ENCODE data around the gene NPIPA3.
"Not testable (repeated sequence)": the region's sequence is repeated elsewhere in the genome, so short reads cannot be mapped to it uniquely, and the experiment has no call there.

The NPIPA3 gene

DNA sequence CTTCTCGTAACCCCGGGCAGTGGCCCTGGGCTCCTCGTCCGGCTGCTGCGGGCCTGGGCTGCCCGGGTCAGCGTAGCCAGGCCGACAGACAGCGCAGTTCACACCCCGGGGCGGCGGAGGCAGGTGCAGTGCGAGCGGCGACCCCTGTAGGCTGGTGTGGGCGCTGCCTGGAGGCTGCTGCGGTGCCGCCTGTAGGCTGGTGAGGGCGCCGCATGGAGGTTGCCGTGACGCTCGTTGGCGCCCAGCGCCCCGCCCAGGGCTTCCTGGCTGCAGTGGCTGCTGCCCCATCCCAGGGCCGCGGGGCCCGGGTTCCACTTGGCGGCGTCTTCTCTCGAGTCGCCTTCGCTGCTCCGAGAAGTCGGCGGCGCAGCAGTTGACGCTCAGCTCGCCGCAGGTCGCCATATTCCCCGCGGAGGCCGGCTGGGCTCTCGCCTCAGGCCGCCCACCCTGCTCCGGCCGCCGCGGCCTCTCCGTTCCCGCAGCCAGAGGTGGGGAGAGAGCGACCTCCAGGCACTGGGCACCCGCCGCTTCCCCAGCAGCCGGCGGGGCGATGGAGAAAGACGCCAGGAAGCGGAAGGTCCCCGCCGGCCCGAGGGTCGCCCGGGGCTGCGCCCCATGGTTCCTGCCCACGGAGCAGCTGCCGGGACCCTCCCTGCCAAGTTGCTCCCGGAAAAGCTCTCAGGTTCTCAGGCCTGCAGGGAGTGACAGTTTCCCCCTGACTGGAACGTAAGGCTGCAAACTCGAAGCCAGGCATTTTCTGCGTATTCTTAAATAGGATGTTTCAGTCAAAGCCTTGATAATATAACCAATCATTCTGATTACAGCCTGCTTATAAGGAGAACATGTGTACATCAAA is at the start of gene NPIPA3:
Gene NPIPA3, plus strand, starts transcription at position 256 of the 856 bp plus-strand sequence. CDS start 5,533 bp downstream, outside the sequence.
- DNase-seq (ENCODE audit: low read depth): not testable (repeated sequence)

DNA sequence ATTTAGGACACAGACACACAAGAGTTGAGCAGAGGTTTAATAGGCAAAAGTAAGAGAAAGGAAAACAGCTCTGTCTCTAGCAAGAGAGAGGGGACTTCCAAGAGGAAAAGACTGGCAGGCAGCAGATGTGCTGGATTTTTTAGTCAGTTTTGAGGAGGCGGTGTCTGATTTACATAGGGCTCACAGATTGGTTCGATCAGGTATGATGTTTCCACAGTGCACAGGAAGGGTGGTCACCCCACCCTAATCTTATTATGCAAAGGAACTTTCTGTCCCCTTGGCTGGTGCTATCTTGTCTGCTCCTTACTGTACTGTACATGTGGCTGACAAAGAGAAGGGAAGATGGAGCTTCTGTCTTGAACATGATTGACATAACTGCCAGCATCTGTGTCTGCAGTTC is 45.1 kb upstream of the NPIPA3 start:
- no peak for DNase-seq (ENCODE audit: low read depth)

DNA sequence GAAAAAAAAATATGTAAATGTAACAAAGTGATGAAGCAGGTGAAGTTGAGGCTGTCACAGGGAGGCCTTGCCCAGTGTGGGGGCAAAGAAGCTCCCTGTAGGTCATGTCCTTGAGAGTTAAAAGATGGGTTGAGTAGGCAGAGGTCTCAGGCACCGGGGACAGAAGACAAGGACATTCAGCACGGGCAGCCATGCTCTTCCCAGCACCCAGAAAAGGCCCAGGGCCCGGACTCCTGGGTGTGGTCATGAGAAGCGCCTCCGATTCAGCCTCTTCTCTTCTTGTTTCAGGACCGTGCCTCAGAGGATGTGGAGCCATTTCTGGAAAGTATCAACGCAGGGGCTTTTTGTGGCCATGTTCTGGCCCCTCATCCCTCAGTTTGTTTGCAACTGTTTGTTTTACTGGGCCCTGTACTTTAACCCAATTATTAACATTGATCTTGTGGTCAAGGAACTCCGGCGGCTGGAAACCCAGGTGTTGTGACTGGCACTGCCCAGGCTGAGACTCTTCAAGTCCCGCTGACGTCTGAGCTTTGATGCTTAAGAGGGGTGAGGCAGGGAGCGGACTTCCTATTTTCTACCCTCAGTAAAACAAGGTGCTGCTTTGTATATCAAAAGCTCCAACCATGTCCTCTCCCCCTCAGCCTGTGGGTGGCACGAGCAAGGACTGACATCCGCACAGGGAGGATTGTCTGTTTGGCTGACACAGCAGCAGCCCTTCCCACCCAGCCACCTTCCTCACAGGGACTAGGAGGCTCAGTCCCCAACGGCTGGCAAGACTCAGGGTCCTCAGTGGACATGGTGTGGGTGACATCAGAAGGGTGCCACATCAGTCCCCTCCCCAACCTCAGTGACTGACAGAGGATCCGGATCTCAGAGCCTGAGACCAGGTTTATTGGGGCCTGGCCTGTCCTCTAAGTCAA is 35.6 kb upstream of the NPIPA3 start:
- no peak for DNase-seq (ENCODE audit: low read depth)

DNA sequence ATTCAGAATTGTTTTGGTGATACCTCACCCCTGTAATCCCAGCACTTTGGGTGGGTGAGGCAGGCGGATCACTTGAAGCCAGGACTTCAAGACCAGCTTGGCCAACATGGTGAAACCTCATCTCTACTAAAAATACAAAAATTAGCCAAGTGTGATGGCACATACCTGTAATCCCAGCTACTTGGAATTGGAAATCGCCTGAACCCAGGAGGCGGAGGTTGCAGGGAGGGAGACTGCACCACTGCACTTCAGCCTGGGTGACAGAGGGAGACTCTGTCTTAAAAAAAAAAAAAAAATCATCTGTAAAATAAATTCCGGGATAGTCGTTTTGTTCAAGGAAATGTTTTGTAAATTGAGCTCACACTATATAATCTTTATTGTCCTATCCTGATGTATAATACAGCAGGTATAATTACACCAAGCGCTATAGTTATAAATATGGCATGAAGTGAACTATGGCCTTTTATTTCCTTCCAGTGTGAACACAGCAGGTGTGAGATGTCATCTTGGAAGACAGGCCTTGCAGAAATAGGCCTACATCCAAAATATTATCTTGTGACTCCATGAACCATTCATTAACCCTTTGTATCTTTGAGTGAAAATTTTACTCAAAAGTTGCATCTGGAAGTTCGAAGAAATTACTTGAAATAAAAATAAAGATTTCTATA is 34.5 kb upstream of the NPIPA3 start:
- DNase-seq (ENCODE audit: low read depth): no peak

DNA sequence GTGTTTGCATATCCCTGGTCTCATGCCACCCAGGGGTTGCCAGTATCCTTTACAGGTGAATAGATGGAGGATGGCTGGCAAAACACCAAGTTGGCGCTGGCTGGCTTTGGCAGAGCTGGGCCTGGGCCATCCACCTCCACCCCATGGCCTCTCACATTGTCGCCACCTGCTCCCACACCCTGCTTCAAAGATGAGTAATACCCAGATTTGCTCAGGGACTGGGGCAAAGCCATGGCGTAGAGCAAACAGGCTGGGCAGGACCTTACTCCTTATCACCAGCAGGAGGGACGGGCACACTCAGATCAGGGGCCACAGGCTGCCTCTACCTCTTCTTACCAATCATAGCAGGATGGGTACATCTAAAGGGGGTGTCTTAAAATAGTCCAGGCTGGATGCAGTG is 33.4 kb upstream of the NPIPA3 start:
- no peak for DNase-seq (ENCODE audit: low read depth)

DNA sequence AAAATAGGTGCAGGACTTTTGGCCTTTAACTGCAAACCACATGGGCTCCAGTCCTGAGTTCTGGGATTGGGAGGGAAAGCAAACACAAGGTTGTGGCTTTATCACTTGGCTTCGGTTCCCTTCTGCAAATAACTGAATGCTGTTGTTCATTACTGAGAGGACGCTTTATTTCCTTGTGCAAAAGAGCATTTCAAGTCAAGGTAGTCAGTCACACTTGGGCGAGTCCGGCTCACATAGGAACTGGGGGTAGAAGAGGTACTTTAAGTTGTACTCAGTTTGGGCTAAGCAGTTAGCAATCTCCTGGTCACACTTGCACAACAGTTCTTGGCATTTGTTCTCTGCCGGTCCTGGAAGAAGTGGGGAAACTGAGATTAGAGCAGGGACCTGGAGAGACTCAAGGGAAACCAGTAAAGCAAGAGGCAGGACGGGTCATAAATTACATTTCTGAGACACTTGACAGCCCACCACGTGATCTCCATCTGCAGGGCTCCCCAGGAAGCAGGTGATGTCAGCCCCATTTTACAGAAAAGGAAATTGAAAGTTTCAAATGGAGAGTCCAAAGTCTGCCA is 30.7 kb upstream of the NPIPA3 start:
- no peak for DNase-seq (ENCODE audit: low read depth)

DNA sequence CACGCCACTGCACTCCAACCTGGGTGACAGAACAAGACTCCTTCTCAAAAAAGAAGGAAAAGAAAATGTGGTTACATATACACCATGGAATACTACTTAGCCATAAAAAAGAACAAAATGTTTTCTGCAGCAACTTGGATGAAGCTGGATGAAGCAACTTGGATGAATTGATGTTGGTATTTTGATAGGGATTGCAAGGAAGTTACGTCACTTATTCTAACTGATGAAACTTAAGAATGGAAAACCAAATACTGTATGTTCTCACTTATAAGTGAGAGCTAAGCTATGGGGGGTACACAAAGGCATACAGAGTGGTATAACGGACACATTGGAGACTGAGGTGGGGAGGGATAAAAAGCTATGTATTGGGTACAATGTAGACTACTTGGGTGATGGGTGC is 26.6 kb upstream of the NPIPA3 start:
- DNase-seq (ENCODE audit: low read depth): no peak

DNA sequence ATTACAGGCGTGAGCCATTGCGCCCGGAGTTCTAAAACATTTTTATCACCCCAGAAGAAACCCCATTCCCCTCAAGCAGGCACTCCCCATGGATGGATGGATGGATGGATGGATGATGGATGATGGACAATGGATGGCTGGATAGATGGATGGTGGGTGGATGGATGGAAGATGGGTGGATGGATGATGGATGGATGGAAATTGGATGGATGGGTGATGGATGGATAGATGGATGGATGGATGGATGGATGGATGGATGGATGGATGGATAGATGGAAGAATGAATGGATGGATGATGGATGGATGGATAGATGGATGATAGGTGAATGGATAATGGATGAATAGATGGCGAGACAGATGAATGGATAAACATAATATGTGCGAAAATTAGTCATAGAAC is 25.6 kb upstream of the NPIPA3 start:
- no peak for DNase-seq (ENCODE audit: low read depth)

DNA sequence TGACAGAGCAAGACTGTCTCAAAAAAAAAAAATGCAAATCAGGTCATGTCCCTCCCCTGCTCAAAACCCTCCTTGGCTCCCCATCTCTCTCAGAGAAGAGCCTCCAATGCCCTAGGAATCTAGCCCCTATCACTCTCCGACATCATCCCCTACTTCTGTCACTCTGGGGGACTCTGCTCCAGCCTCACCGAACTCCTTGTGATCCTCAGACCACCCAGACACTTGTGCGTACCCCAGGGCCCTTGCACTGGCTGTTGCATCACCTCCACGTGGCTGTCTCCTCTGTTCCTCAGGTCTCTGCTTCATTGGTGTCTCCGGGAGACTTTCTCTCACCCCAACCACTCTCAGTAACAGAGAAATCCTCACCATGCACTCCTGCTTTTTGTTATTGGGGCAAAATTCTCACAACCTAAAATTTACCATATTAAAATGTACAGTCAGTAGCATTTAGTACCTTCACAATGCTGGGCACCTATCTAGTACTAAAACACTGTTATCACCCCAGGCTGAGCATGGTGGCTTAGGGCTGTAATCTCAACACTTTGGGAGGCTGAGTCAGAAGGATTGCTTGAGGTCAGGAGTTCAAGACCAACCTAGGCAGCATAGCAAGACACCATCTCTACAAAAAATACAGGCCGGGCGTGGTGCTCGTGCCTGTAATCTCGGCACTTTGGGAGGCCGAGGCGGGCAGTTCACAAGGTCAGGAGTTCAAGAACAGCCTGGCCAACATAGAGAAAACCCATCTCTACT is 24.3 kb upstream of the NPIPA3 start:
- DNase-seq (ENCODE audit: low read depth): no peak

DNA sequence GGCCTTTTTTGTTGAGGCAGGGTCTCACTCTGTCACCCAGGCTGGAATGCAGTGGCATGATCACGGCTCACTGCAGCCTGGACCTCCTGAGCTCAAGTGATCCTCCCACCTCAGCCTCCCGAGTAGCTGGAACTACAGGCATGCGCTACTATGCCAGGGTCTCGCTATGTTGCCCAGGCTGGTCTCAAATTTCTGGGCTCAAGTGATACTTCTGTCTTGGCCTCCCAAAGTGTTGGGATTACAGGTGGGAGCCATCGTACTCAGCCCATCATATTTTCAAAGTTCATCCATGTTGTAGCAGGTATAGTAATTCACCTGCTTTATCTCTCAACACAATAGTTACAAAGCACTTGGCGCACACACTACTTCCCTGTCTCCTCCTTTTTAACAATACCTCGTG is 22.8 kb upstream of the NPIPA3 start:
- not testable (repeated sequence) for DNase-seq (ENCODE audit: low read depth)

DNA sequence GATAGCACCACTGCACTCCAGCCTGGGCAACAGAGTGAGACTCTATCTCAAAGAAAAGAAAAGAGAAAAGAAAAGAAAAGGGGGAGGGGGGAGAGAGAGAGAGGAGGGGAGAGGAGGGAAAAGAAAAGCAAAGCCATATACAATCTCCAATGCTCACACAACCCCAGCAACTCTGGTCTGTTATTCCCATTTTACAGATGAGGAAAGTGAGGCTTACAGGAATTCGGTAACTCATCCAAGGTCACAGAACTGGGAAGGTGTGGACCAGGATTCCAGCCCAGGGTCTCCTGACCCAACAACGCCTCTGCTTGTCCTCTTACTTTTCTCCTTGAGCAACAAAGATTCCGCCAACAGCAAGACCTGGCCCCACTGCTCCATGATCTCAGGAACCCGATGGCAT is 22.1 kb upstream of the NPIPA3 start:
- no peak for DNase-seq (ENCODE audit: low read depth)

DNA sequence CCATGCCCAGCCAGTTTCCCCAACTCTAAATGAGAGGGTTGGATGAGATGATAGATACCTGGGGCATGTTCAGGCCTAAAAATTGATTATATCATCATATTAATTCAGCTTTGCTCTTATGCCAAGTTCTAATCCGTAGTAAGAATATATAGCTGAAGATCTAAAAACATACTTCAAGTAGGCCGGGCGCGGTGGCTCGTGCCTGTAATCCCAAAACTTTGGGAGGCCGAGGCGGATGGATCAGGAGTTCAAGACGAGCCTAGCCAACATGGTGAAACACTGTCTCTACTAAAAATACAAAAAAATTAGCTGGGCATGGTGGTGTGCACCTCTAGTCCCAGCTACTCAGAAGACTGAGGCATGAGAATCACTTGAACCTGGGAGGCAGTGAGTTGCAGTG is 21.1 kb upstream of the NPIPA3 start:
- DNase-seq (ENCODE audit: low read depth): no peak

DNA sequence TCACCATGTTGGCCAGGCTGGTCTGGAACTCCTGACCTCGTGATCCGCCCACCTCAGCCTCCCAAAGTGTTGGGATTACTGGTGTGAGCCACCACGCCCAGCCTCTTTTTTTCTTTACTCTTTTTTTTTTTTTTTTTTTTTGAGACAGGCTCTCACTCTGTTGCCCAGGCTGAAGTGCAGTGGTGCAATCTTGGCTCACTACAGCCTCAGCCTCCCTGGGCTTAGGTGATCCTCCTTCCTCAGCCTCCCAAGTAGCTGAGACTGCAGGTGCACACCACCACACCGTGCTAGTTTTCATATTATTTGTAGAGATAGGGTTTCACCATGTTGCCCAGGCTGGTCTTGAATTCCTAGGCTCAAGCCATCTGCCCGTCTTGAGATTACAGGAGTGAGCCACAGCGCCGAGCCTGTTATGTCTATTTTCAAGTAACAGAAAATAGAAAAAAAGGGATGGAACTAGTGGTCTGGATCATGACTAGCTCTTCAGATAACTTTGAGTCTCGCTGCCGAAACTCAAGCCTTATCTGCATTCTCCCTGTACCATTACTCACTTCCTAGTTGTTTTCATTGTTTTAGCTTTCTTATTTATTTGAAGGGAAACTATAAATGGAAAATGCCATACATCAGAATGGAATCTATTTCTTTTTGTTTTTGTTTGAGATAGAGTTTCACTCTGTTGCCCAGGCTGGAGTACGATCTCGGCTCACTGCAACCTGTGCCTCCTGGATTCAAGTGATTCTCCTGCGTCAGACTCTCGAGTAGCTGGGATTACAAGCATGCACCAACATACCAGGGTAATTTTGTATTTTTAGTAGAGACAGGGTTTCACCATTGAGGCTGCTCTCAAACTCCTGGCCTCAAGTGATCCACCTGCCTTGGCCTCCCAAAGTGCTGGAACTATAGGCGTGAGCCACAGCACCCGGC is 17.1 kb upstream of the NPIPA3 start:
- not testable (repeated sequence) for DNase-seq (ENCODE audit: low read depth)

DNA sequence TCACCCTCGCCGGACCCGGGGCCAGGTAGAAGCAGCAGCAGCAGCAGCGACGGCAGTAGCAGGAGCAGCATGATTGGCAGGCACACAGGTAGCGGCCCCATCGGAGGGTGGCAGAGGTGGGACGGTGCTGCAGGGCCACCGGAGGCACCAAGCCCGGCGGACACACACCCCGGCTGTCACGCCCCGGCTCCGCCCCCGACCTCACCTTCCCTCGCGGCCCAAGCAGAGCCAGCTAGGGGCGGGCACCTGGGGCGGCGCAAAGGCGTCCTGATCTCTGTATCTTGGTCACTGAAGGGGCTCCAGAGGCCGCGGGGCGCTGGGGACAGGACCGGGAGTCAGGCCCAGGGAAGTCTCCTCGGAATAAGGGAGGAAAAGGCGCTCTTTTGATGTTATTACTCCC is 9.1 kb upstream of the NPIPA3 start, which contains the start of gene PLA2G10:
Gene PLA2G10, minus strand, starts transcription at position 180 of the 400 bp plus-strand sequence. Its CDS starts 79 bp downstream, at position 101.
- DNase-seq (ENCODE audit: low read depth): not testable (repeated sequence)

DNA sequence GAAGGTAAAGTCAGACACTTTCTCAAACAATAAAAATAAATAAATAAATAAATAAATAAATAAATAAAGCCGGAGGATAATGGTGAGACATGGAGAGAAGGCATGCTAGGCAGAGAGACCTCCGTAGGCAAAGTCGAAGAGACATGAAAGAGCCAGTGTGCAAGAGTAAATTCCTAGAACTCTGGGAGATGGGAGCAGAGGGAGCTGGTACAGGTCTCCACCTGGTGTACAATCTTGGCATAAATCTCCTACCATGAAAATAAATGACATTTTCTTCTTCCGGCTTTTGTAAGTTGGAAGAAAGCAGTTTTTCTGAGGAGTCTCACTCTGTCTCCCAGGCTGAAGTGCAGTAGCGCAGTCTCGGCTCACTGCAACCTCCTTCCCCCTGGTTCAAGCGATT is 1.4 kb upstream of the NPIPA3 start:
- not testable (repeated sequence) for DNase-seq (ENCODE audit: low read depth)

DNA sequence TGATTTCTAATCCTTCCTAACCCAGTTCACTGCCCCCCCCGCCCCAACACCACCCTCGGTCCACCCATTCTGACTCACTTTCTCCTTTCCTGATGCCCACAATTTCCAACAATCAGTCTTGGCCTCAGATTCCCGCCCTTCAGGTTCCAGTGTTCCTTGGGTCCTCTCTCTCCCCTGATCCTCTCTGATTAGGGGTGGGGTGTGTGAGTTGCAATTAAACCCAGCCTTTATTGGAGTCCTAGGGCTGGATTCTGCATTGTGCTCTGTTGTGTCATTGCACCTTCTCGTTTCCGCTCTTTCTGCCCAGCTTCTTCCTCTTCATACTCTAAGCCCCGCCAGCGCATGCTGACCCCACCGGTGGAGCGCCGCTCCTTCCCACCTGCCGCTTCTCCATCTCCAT is 539 bp upstream of the NPIPA3 start:
- DNase-seq (ENCODE audit: low read depth): not testable (repeated sequence)

DNA sequence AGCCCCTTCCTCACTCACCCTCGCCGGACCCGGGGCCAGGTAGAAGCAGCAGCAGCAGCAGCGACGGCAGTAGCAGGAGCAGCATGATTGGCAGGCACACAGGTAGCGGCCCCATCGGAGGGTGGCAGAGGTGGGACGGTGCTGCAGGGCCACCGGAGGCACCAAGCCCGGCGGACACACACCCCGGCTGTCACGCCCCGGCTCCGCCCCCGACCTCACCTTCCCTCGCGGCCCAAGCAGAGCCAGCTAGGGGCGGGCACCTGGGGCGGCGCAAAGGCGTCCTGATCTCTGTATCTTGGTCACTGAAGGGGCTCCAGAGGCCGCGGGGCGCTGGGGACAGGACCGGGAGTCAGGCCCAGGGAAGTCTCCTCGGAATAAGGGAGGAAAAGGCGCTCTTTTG is 30.0 kb downstream of the NPIPA3 start:
- DNase-seq (ENCODE audit: low read depth): not testable (repeated sequence)

DNA sequence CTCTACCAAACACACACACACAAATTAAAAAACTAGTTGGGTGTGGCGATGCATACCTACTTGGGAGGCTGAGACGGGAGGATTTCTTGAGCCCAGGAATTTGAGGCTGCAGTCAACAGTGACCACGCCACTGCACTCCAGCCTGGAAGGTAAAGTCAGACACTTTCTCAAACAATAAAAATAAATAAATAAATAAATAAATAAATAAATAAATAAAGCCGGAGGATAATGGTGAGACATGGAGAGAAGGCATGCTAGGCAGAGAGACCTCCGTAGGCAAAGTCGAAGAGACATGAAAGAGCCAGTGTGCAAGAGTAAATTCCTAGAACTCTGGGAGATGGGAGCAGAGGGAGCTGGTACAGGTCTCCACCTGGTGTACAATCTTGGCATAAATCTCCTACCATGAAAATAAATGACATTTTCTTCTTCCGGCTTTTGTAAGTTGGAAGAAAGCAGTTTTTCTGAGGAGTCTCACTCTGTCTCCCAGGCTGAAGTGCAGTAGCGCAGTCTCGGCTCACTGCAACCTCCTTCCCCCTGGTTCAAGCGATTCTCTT is 37.7 kb downstream of the NPIPA3 start:
- not testable (repeated sequence) for DNase-seq (ENCODE audit: low read depth)

DNA sequence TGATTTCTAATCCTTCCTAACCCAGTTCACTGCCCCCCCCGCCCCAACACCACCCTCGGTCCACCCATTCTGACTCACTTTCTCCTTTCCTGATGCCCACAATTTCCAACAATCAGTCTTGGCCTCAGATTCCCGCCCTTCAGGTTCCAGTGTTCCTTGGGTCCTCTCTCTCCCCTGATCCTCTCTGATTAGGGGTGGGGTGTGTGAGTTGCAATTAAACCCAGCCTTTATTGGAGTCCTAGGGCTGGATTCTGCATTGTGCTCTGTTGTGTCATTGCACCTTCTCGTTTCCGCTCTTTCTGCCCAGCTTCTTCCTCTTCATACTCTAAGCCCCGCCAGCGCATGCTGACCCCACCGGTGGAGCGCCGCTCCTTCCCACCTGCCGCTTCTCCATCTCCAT is 38.6 kb downstream of the NPIPA3 start:
- DNase-seq (ENCODE audit: low read depth): not testable (repeated sequence)
